Measurements from ENCODE around the gene ZNF570. TPM values are rescaled to one million over a fixed set of nuclear protein-coding genes. Genes with fewer than 3 reads are reported as not detected.

The ZNF570 gene
- total RNA-seq, 1 experiment from 2014 or later = 2.9 TPM

GRCh38 chr19:37484406-37485168 lies 15.4 kb downstream of the ZNF570 start:
- no peak for TF ChIP-seq CTCF (IDR thresholded peaks at IDR 0.05; ENCODE audit: unreplicated experiment)
- no peaks in the 10 kb centered on the region for H3K4me1 Mint-ChIP-seq (ENCODE audit: low read depth, unreplicated experiment)
- no peak overlapping the region for H3K4me3 Mint-ChIP-seq (ENCODE audit: low read depth, unreplicated experiment)
- no peak overlapping the region for H3K27ac Mint-ChIP-seq (ENCODE audit: unreplicated experiment)
- CTCF ChIA-PET = no interaction called here
- H3K36me3 Mint-ChIP-seq (ENCODE audit: insufficient read depth, unreplicated experiment) = no peaks in the 10 kb centered on the region
- intact Hi-C loops (cut with micrococcal nuclease; ENCODE audit: unreplicated experiment) = no loop called here
- no peaks in the 10 kb centered on the region for H3K27me3 Mint-ChIP-seq (ENCODE audit: unreplicated experiment)
- H3K9me3 Mint-ChIP-seq (ENCODE audit: low read depth, unreplicated experiment) = peaks cover 25% of the 10 kb centered on the region
- DNase-seq = no peak
- no TSS peak for BruUV-seq (replicated peaks)

- CTCF ChIA-PET = interaction anchor here (0.6 kb wide), 1 partner anchor 1658 kb away, joined by 3 read pairs; no protein-coding TSS in a partner anchor
- Mint-ChIP-seq H3K4me3 (ENCODE audit: low read depth, unreplicated experiment) (no peak overlapping the region), H3K36me3 (ENCODE audit: insufficient read depth, unreplicated experiment) (no peaks in the 10 kb centered on the region), H3K27ac (ENCODE audit: unreplicated experiment) (no peak overlapping the region), H3K27me3 (ENCODE audit: unreplicated experiment) (no peaks in the 10 kb centered on the region), H3K9me3 (ENCODE audit: low read depth, unreplicated experiment) (peaks cover 17% of the 10 kb centered on the region), H3K4me1 (ENCODE audit: low read depth, unreplicated experiment) (no peaks in the 10 kb centered on the region)
- TF ChIP-seq CTCF (IDR thresholded peaks at IDR 0.05; ENCODE audit: unreplicated experiment) = no peak
- DNase-seq = no peak
- no TSS peak for BruUV-seq (replicated peaks)
- intact Hi-C loops (cut with micrococcal nuclease; ENCODE audit: unreplicated experiment) = no loop called here
Observed at GRCh38 chr19:37492213-37492612, 23.1 kb downstream of the ZNF570 start.

GRCh38 chr19:37505958-37506386 lies 36.8 kb downstream of the ZNF570 start:
- TF ChIP-seq CTCF (IDR thresholded peaks at IDR 0.05; ENCODE audit: unreplicated experiment) = no peak
- H3K9me3 Mint-ChIP-seq (ENCODE audit: low read depth, unreplicated experiment) = peaks cover 20% of the 10 kb centered on the region
- H3K36me3 Mint-ChIP-seq (ENCODE audit: insufficient read depth, unreplicated experiment) = no peaks in the 10 kb centered on the region
- CTCF ChIA-PET = no interaction called here
- BruUV-seq (replicated peaks) = no TSS peak
- H3K27me3 Mint-ChIP-seq (ENCODE audit: unreplicated experiment) = no peaks in the 10 kb centered on the region
- no peak overlapping the region for H3K27ac Mint-ChIP-seq (ENCODE audit: unreplicated experiment)
- DNase-seq = no peak
- no peak overlapping the region for H3K4me3 Mint-ChIP-seq (ENCODE audit: low read depth, unreplicated experiment)
- no peaks in the 10 kb centered on the region for H3K4me1 Mint-ChIP-seq (ENCODE audit: low read depth, unreplicated experiment)
- intact Hi-C loops (cut with micrococcal nuclease; ENCODE audit: unreplicated experiment) = no loop called here

GRCh38 chr19:37506387-37507166 lies 37.4 kb downstream of the ZNF570 start, which contains the start of gene ZNF793:
TSS of gene ZNF793 (plus strand) at chr19:37506939. CDS start at chr19:37523440, 16,501 bp downstream.
- intact Hi-C loops (cut with micrococcal nuclease; ENCODE audit: unreplicated experiment) = no loop called here
- DNase-seq = no peak
- no peak within 1 kb of the TSS for H3K4me3 Mint-ChIP-seq (ENCODE audit: low read depth, unreplicated experiment)
- TF ChIP-seq CTCF (IDR thresholded peaks at IDR 0.05; ENCODE audit: unreplicated experiment) = no peak
- H3K36me3 Mint-ChIP-seq (ENCODE audit: insufficient read depth, unreplicated experiment) = no peaks in the 10 kb centered on the region
- peaks cover 16% of the 10 kb centered on the region for H3K9me3 Mint-ChIP-seq (ENCODE audit: low read depth, unreplicated experiment)
- CTCF ChIA-PET = no interaction called here
- H3K27me3 Mint-ChIP-seq (ENCODE audit: unreplicated experiment) = no peaks in the 10 kb centered on the region
- no peak within 1 kb of the TSS for H3K27ac Mint-ChIP-seq (ENCODE audit: unreplicated experiment)
- H3K4me1 Mint-ChIP-seq (ENCODE audit: low read depth, unreplicated experiment) = no peaks in the 10 kb centered on the region
- BruUV-seq (replicated peaks) = no TSS peak

All from Calu3 (cell line).